Fibroblast of lung (primary cell): ENCODE results near the gene SPEM3. TPM values are rescaled to one million over a fixed set of nuclear protein-coding genes. Genes with fewer than 3 reads are reported as not detected.

Experiments
- DNase-seq, 2 donors: peaks; one replicate each; pipeline versions ENCODE4 v3.0.0 to v3.0.0-alpha.2; 2010; ENCODE audit warnings: low read depth in 2 of 2
- H2AFZ ChIP-seq: 2 replicates; pipeline ENCODE4 v1.5.1; 2012; ENCODE audit warnings: low read length, control low read depth, inconsistent platforms
- H3K27ac ChIP-seq: 2 replicates; pipeline ENCODE4 v1.5.1; 2011; ENCODE audit warnings: low read length, control low read depth; ENCODE audit not compliant: insufficient read depth
- H3K27me3 ChIP-seq: 2 replicates; pipeline ENCODE4 v1.5.1; 2011; ENCODE audit warnings: mild to moderate bottlenecking, low read length; ENCODE audit not compliant: control insufficient read depth, insufficient read depth
- H3K36me3 ChIP-seq: 2 replicates; pipeline ENCODE4 v1.5.1; 2011; ENCODE audit warnings: low read length; ENCODE audit not compliant: control insufficient read depth, insufficient read depth
- H3K4me1 ChIP-seq: 2 replicates; pipeline ENCODE4 v1.5.1; 2011; ENCODE audit warnings: low read length; ENCODE audit not compliant: control insufficient read depth, insufficient read depth; ENCODE audit errors: extremely low read depth
- H3K4me2 ChIP-seq: 2 replicates; pipeline ENCODE4 v1.5.1; 2011; ENCODE audit warnings: low read length, control low read depth; ENCODE audit not compliant: insufficient read depth; ENCODE audit errors: extremely low read depth
- H3K4me3 ChIP-seq, 4 experiments: fragments of 200-600 bp in 1 of 4; sonication (generic) in 1 of 4; replicated peaks in 1 of 4; 2 replicates each; pipeline ENCODE4 v1.5.1; 2011 to 2016; ENCODE audit warnings: low read length in 4 of 4, low read depth in 3 of 4, mild to moderate bottlenecking in 3 of 4, control low read depth in 2 of 4, inconsistent platforms in 1 of 4, mixed read lengths in 1 of 4; ENCODE audit not compliant: insufficient read depth in 1 of 4; ENCODE audit errors: control extremely low read depth in 1 of 4
- H3K79me2 ChIP-seq: 2 replicates; pipeline ENCODE4 v1.5.1; 2012; ENCODE audit warnings: mild to moderate bottlenecking, low read length, inconsistent platforms; ENCODE audit not compliant: control insufficient read depth, insufficient read depth
- H3K9ac ChIP-seq: 2 replicates; pipeline ENCODE4 v1.5.1; 2011; ENCODE audit warnings: mild to moderate bottlenecking, low read length, control low read depth; ENCODE audit not compliant: insufficient read depth
- H3K9me3 ChIP-seq: 2 replicates; pipeline ENCODE4 v1.5.1; 2012; ENCODE audit warnings: low read depth, low read length; ENCODE audit not compliant: control insufficient read depth, insufficient read depth
- H4K20me1 ChIP-seq: 2 replicates; pipeline ENCODE4 v1.5.1; 2011; ENCODE audit warnings: low read length; ENCODE audit not compliant: control insufficient read depth, insufficient read depth; ENCODE audit errors: extremely low read depth
- EZH2 ChIP-seq: IDR thresholded peaks from 2 replicates; pipeline ENCODE4 v1.5.1; 2012; ENCODE audit warnings: low read length, control low read depth, mild to moderate bottlenecking; ENCODE audit errors: missing control alignments
- polyA plus RNA-seq, 2 donors: library from polyadenylated mRNA; depleted of rRNA in 1 of 2; stranded (reverse) in 1 of 2; unstranded in 1 of 2; fragments of >200 nt; gene quantifications; 2 replicates each; pipeline ENCODE4 v1.2.1, GENCODE V29; 2011 to 2012; ENCODE audit warnings: missing spikeins in 1 of 2
- total RNA-seq: library from RNA; depleted of rRNA; stranded (reverse); fragments of >200 nt; gene quantifications from 2 replicates; pipeline ENCODE4 v1.2.1, GENCODE V29; 2014
- TF ChIP-seq, protein P1 (sequence below), 2 donors: IDR thresholded peaks in 1 of 2; conservative IDR thresholded peaks in 1 of 2; 1 replicate in 1 of 2; 2 replicates in 1 of 2; pipeline ENCODE4 v1.5.1; 2011 to 2012; ENCODE audit warnings: low read length in 2 of 2, control low read depth in 1 of 2, inconsistent platforms in 1 of 2, low read depth in 1 of 2, mild to moderate bottlenecking in 1 of 2

Gene SPEM3
- total and polyA plus RNA-seq, 2 donors (not counting 1 experiment from before 2014, with no cell fraction given): not detected

DNA sequence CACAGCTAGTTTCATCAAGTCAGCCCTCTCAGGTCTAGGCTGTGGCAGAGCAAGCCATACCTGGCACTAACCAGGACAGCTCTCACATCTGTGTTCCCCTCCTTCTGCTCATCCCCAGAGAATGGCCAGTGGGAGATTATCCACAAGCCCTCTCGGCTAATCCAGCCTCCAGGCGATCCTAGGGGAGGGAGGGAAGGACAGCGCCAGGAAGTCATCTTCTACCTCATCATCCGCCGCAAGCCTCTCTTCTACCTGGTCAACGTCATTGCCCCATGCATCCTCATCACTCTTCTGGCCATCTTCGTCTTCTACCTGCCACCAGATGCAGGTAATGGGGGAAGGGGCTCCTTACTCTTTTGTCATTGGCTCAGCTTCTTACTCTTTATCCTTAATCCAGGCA, 19.8 kb downstream of the SPEM3 start:
- DNase-seq: no peak

DNA sequence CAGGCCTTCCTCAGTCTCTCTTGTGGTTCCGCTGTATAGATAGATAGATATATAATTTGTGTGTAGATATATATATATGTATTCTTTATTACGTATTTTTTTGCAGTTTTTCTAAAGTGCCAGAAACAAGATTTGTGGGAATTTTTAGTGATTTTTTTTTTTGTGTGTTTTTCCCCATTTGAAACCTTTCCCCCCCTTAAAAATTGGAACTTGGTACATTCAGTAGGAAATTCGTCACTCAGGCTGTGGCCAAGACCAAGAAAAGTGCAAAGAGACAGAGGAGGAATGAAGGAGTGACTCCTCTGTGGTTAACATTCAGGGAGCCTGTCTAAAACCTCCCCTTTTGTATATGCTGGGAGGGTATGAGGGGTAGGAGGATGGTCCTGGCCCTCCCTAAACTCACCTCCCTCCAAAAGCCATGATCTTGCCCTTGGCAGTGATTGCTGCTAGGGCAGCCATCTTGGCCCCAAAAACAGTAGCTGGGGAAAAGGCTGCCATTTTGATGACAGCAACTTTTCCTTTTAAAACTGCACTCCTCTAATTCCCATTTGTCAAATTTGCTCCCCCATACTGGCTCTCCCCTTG, 31.4 kb downstream of the SPEM3 start:
- peaks cover 18% of the 10 kb centered on the region for H3K36me3 ChIP-seq
- no peaks in the 10 kb centered on the region for H3K79me2 ChIP-seq
- H3K27ac ChIP-seq: no peak overlapping the region
- H3K4me3 ChIP-seq: no peak overlapping the region
- TF ChIP-seq, protein P1, sequence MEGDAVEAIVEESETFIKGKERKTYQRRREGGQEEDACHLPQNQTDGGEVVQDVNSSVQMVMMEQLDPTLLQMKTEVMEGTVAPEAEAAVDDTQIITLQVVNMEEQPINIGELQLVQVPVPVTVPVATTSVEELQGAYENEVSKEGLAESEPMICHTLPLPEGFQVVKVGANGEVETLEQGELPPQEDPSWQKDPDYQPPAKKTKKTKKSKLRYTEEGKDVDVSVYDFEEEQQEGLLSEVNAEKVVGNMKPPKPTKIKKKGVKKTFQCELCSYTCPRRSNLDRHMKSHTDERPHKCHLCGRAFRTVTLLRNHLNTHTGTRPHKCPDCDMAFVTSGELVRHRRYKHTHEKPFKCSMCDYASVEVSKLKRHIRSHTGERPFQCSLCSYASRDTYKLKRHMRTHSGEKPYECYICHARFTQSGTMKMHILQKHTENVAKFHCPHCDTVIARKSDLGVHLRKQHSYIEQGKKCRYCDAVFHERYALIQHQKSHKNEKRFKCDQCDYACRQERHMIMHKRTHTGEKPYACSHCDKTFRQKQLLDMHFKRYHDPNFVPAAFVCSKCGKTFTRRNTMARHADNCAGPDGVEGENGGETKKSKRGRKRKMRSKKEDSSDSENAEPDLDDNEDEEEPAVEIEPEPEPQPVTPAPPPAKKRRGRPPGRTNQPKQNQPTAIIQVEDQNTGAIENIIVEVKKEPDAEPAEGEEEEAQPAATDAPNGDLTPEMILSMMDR (conservative IDR thresholded peaks at IDR 0.05 in 1 of 2, IDR thresholded peaks at IDR 0.05 in 1 of 2; ENCODE audit: low read depth in 1 of 2, low read length in 2 of 2): no peak
- TF ChIP-seq EZH2: no peak
- H3K4me2 ChIP-seq: no peak overlapping the region
- DNase-seq: peak in 1 of 2 donors; percentile 37
- H3K27me3 ChIP-seq: no peaks in the 10 kb centered on the region
- no peaks in the 10 kb centered on the region for H4K20me1 ChIP-seq
- H3K9ac ChIP-seq: no peak overlapping the region
- no peaks in the 10 kb centered on the region for H3K9me3 ChIP-seq
- H2AFZ ChIP-seq: no peak overlapping the region
- H3K4me1 ChIP-seq: no peaks in the 10 kb centered on the region

More for the DNA sequence above, 19.8 kb downstream of the SPEM3 start:
- Histone ChIP-seq H3K4me1 (peaks cover 6% of the 10 kb centered on the region), H3K9me3 (no peaks in the 10 kb centered on the region), H3K36me3 (no peaks in the 10 kb centered on the region), H3K27ac (no peak overlapping the region), H2AFZ (no peak overlapping the region), H3K79me2 (no peaks in the 10 kb centered on the region), H3K4me3 (no peak overlapping the region), H3K9ac (no peak overlapping the region), H4K20me1 (no peaks in the 10 kb centered on the region), H3K27me3 (peaks cover 16% of the 10 kb centered on the region), H3K4me2 (no peak overlapping the region)
- TF ChIP-seq, protein P1 (conservative IDR thresholded peaks at IDR 0.05 in 1 of 2, IDR thresholded peaks at IDR 0.05 in 1 of 2; ENCODE audit: low read depth in 1 of 2, low read length in 2 of 2): no peak
- TF ChIP-seq EZH2: no peak

DNA sequence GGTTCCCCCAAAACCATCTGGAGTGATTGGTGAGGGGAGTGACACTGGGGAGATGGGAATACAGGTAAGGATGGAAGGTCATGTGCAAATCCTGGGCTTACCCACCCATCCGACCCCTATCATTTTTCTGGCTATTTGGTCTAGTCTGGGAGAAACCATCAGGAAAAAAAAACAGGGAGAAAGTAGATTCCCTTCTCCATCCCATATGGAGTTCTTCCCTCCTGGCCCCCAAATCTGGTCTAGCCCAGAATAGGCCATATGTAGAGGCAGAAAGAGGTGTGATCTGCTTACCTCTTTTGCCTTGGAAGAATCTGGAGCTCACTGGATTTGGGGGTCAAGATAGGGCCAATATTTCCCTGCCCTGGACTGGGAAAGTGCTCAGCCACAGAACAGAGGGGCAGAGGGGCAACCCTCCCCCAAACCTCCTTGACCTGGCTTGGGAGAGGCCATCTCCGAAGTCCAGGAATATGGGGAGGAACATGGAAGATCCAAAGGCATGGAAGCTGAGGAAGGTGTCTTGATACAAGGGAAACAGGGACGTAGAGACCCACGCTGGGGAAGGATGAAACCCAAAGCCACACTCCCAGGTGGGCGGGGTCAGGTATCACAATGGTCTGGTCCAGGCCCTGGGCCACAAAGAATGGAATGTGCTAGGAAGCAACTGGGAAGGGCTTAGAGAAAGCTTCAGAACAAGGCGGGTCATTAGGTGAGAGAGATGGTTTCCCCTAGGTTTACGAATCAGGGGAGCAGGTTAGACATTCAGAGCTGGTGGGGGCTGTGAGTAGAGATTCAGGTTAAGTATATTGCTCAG, 32.4 kb downstream of the SPEM3 start:
- H3K4me2 ChIP-seq: no peak overlapping the region
- TF ChIP-seq, protein P1 (conservative IDR thresholded peaks at IDR 0.05 in 1 of 2, IDR thresholded peaks at IDR 0.05 in 1 of 2; ENCODE audit: low read depth in 1 of 2, low read length in 2 of 2): no peak
- no peak for TF ChIP-seq EZH2
- no peak overlapping the region for H2AFZ ChIP-seq
- DNase-seq: no peak
- H3K9me3 ChIP-seq: no peaks in the 10 kb centered on the region
- no peak overlapping the region for H3K4me3 ChIP-seq
- H3K4me1 ChIP-seq: no peaks in the 10 kb centered on the region
- no peaks in the 10 kb centered on the region for H3K79me2 ChIP-seq
- H3K27me3 ChIP-seq: no peaks in the 10 kb centered on the region
- no peak overlapping the region for H3K9ac ChIP-seq
- peaks cover 22% of the 10 kb centered on the region for H3K36me3 ChIP-seq
- H3K27ac ChIP-seq: no peak overlapping the region
- H4K20me1 ChIP-seq: no peaks in the 10 kb centered on the region
